ENCODE results near the gene ARF3. TPM values are rescaled to one million over a fixed set of nuclear protein-coding genes. Genes with fewer than 3 reads are reported as not detected.

ARF3 gene
- total RNA-seq, 4 donors from 2014 or later = 92.7 to 177 (median 136) TPM

GRCh38 chr12:48934312-48934706 is 23.0 kb downstream of the ARF3 start:
- 85 to 91% methylated on average over 1 of the region's 1 CpG for WGBS, 2 donors
- H3K4me3 ChIP-seq (replicated peaks in 1 of 3) = no peak overlapping the region
- no peak overlapping the region for H3K27ac ChIP-seq
- TF ChIP-seq POLR2A (IDR thresholded peaks at IDR 0.05) = no peak
- TF ChIP-seq, protein P1, sequence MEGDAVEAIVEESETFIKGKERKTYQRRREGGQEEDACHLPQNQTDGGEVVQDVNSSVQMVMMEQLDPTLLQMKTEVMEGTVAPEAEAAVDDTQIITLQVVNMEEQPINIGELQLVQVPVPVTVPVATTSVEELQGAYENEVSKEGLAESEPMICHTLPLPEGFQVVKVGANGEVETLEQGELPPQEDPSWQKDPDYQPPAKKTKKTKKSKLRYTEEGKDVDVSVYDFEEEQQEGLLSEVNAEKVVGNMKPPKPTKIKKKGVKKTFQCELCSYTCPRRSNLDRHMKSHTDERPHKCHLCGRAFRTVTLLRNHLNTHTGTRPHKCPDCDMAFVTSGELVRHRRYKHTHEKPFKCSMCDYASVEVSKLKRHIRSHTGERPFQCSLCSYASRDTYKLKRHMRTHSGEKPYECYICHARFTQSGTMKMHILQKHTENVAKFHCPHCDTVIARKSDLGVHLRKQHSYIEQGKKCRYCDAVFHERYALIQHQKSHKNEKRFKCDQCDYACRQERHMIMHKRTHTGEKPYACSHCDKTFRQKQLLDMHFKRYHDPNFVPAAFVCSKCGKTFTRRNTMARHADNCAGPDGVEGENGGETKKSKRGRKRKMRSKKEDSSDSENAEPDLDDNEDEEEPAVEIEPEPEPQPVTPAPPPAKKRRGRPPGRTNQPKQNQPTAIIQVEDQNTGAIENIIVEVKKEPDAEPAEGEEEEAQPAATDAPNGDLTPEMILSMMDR (IDR thresholded peaks at IDR 0.05) = peak in 2 of 6 experiments; percentile 29 to 32
- DNase-seq = no peak
- H3K27me3 ChIP-seq = no peaks in the 10 kb centered on the region
- intact Hi-C loops (cut with DNase I) = no loop called here
- H3K4me1 ChIP-seq = no peaks in the 10 kb centered on the region
- H3K36me3 ChIP-seq = peaks cover 38 to 47% of the 10 kb centered on the region in 2 donors
- H3K9me3 ChIP-seq = no peaks in the 10 kb centered on the region

- no peak for TF ChIP-seq POLR2A (IDR thresholded peaks at IDR 0.05)
- TF ChIP-seq, protein P1 (IDR thresholded peaks at IDR 0.05) = no peak
- Histone ChIP-seq H3K27ac (no peak overlapping the region), H3K9me3 (no peaks in the 10 kb centered on the region), H3K4me3 (replicated peaks in 1 of 3) (no peak overlapping the region), H3K27me3 (no peaks in the 10 kb centered on the region), H3K36me3 (peaks cover 32 to 42% of the 10 kb centered on the region in 2 donors), H3K4me1 (no peaks in the 10 kb centered on the region)
- intact Hi-C loops (cut with DNase I) = no loop called here
- 87 to 88% methylated on average over 9 of the region's 9 CpGs for WGBS, 2 donors
- DNase-seq = no peak
Measured at GRCh38 chr12:48933664-48934311, 23.5 kb downstream of the ARF3 start.

DNA sequence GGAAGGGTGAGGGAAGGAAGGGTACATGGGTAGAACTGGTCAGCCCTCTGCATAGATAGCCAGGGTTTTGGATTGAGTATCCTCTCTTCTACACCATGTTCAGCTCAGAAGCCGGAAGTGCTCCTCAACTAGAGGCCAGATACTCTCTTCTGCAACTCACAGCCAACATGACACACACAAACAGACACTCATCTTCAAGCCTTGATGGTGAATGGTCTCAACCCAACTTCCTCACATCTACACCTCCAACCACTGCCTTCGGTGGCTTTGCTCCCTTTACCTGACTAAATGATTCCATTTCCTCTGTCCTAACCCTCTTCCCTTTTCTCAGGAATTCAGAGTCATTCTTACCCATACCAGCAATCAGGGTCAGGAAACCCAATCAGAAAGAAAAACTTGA is 24.4 kb downstream of the ARF3 start:
- intact Hi-C loops (cut with DNase I) = no loop called here
- H3K36me3 ChIP-seq = peaks cover 23 to 35% of the 10 kb centered on the region in 2 donors
- WGBS, 2 donors = 47 to 71% methylated on average over 2 of the region's 2 CpGs

GRCh38 chr12:48930475-48930874 is 26.8 kb downstream of the ARF3 start:
- Histone ChIP-seq H3K4me3 (replicated peaks in 1 of 3) (no peak overlapping the region), H3K27me3 (no peaks in the 10 kb centered on the region), H3K4me1 (no peaks in the 10 kb centered on the region), H3K36me3 (peaks cover 13 to 20% of the 10 kb centered on the region in 2 donors), H3K27ac (no peak overlapping the region), H3K9me3 (no peaks in the 10 kb centered on the region)
- DNase-seq = no peak
- intact Hi-C loops (cut with DNase I) = no loop called here
- 85 to 89% methylated on average over 4 of the region's 4 CpGs for WGBS, 2 donors
- TF ChIP-seq, protein P1 (IDR thresholded peaks at IDR 0.05) = no peak
- no peak for TF ChIP-seq POLR2A (IDR thresholded peaks at IDR 0.05)

More for the DNA sequence above, 24.4 kb downstream of the ARF3 start:
- Histone ChIP-seq H3K4me3 (replicated peaks in 1 of 3) (no peak overlapping the region), H3K27ac (no peak overlapping the region), H3K27me3 (no peaks in the 10 kb centered on the region), H3K9me3 (no peaks in the 10 kb centered on the region), H3K4me1 (no peaks in the 10 kb centered on the region)
- no peak for DNase-seq
- TF ChIP-seq POLR2A (IDR thresholded peaks at IDR 0.05) = no peak
- TF ChIP-seq, protein P1 (IDR thresholded peaks at IDR 0.05) = no peak

GRCh38 chr12:48929551-48929950 is 27.7 kb downstream of the ARF3 start:
- peaks cover 13 to 19% of the 10 kb centered on the region in 2 donors for H3K36me3 ChIP-seq
- DNase-seq = no peak

More at GRCh38 chr12:48929551-48929950, 27.7 kb downstream of the ARF3 start:
- Histone ChIP-seq H3K4me3 (replicated peaks in 1 of 3) (no peak overlapping the region), H3K27ac (no peak overlapping the region), H3K4me1 (no peaks in the 10 kb centered on the region), H3K27me3 (no peaks in the 10 kb centered on the region), H3K9me3 (no peaks in the 10 kb centered on the region)
- intact Hi-C loops (cut with DNase I) = no loop called here
- 96 to 97% methylated on average over 1 of the region's 1 CpG for WGBS, 2 donors
- TF ChIP-seq, protein P1 (IDR thresholded peaks at IDR 0.05) = no peak
- TF ChIP-seq POLR2A (IDR thresholded peaks at IDR 0.05) = no peak
